ENCODE results near the gene NMT1. TPM values are rescaled to one million over a fixed set of nuclear protein-coding genes. Genes with fewer than 3 reads are reported as not detected.

The NMT1 gene
- total RNA-seq, 6 experiments from 2014 or later, result 50.8 to 76.7 (median 72.0) TPM

DNA sequence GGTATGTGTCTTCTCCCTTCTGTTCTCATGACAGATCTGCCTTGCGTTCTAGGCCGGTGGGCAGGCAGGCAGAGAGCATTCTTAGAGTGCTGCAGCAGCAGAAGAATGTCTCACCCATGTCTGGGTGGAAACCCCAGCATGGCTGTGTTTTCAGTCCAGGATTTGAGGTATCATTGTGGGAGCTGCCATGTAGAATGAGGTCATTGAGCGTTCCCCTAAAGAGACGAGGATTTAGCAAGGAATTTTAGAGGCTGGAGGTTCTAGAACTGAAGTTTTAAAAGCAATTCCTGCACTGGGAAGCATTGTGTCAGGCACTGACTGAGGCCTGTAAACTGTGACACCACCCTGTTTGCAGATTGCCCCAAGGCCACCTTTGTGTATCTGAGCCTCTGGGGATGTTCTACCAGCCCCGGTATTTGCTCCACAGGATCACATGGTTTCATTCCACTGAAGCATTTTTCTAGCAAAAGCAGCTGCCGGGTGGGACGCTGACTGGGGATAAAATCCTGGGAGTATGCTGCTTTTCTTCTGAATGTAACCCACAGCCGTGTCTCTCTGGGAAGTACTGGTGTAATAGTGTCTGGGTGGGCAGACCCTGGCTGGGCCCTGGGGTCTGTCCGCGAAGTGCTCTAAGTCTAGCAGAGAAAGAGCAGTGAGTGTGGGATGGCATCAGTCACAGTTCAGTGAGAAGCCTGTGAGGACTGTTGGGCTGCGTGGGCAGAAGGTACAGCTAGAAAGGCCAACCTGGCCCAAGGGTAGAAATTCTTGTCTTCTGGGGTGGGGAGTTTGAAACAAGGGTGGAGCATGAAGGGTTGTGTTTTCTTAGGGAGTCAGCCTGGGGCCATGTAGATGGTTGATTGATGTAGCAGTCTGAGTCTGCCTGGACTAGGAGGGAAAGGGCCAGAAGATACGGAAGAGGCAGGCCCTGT, 41.0 kb downstream of the NMT1 start:
- no peaks in the 10 kb centered on the region for H3K9me3 ChIP-seq
- TF ChIP-seq CTCF (IDR thresholded peaks at IDR 0.05) (no peak), POLR2A (IDR thresholded peaks at IDR 0.05) (no peak)
- no peak for DNase-seq
- H3K27ac ChIP-seq, result no peak overlapping the region
- H3K4me3 ChIP-seq, result no peak overlapping the region
- intact Hi-C loops (cut with DNase I), result loop anchor here (5.0 to 10.0 kb wide), 2 partner anchors 67 to 70 kb away; no protein-coding TSS in a partner anchor
- ATAC-seq, result no peak
- H3K27me3 ChIP-seq, result no peaks in the 10 kb centered on the region
- H3K4me1 ChIP-seq, result no peaks in the 10 kb centered on the region
- peaks cover 0 to 95% (median 53%) of the 10 kb centered on the region in 4 donors for H3K36me3 ChIP-seq
- 78% methylated on average over 7 of the region's 12 CpGs for WGBS (ENCODE audit: insufficient coverage, low coverage, low lambda C conversion rate, missing lambda C conversion rate)

DNA sequence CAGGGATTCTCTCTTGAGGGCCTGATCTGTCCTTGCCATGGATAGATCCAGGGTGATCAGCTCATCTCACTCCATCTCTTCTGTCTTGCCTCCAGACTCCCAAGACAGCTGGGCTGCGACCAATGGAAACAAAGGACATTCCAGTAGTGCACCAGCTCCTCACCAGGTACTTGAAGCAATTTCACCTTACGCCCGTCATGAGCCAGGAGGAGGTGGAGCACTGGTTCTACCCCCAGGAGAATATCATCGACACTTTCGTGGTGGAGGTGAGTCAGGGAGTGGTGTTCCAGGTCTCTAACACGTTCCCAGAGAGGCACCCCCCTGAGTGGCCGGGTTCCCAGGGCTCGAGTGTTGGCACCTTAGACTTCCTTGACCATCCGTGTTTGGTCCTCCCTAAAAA, 41.7 kb downstream of the NMT1 start:
- WGBS (ENCODE audit: insufficient coverage, low coverage, low lambda C conversion rate, missing lambda C conversion rate), result 91% methylated on average over 8 of the region's 9 CpGs
- Histone ChIP-seq H3K4me1 (no peaks in the 10 kb centered on the region), H3K27ac (no peak overlapping the region), H3K4me3 (no peak overlapping the region), H3K27me3 (no peaks in the 10 kb centered on the region), H3K36me3 (peaks cover 0 to 95% (median 51%) of the 10 kb centered on the region in 4 donors), H3K9me3 (no peaks in the 10 kb centered on the region)
- intact Hi-C loops (cut with DNase I), result loop anchor here (5.0 to 10.0 kb wide), 2 partner anchors 68 to 71 kb away; no protein-coding TSS in a partner anchor
- ATAC-seq (no peak), DNase-seq (no peak)
- no peak for TF ChIP-seq CTCF (IDR thresholded peaks at IDR 0.05)
- TF ChIP-seq POLR2A (IDR thresholded peaks at IDR 0.05), result no peak

GRCh38 chr17:45103269-45103795, 42.2 kb downstream of the NMT1 start:
- H3K27ac ChIP-seq, result no peak overlapping the region
- DNase-seq (no peak), ATAC-seq (no peak)
- H3K9me3 ChIP-seq, result no peaks in the 10 kb centered on the region
- TF ChIP-seq POLR2A (IDR thresholded peaks at IDR 0.05) (no peak), CTCF (IDR thresholded peaks at IDR 0.05) (no peak)
- peaks cover 0 to 94% (median 49%) of the 10 kb centered on the region in 4 donors for H3K36me3 ChIP-seq
- no peaks in the 10 kb centered on the region for H3K27me3 ChIP-seq
- intact Hi-C loops (cut with DNase I), result loop anchor here (5.0 to 10.0 kb wide), 2 partner anchors 69 to 71 kb away; no protein-coding TSS in a partner anchor
- H3K4me1 ChIP-seq, result no peaks in the 10 kb centered on the region
- 89% methylated on average over 6 of the region's 9 CpGs for WGBS (ENCODE audit: insufficient coverage, low coverage, low lambda C conversion rate, missing lambda C conversion rate)
- H3K4me3 ChIP-seq, result no peak overlapping the region

DNA sequence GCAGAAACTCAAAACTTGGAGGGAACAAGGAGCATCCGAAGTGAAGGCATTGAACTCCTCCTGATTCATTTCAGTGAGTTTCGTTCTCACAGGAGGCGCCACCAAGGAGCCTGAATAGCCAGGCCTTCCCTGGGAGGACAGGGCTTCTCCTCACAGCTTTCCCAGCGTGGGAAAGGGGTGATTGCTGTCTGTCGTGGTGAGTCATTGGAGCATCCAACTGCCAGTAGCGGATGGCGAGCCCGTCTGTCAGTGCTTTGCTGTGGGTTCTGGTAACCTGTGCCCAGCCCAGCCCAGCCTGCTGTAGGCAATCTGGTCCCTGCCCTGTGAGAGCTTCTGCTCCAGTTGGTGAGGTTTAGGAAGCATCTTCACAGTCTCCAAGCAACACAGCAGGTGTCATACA, 42.9 kb downstream of the NMT1 start:
- WGBS (ENCODE audit: insufficient coverage, low coverage, low lambda C conversion rate, missing lambda C conversion rate), result 71% methylated on average over 2 of the region's 8 CpGs
- no peaks in the 10 kb centered on the region for H3K9me3 ChIP-seq
- no peaks in the 10 kb centered on the region for H3K4me1 ChIP-seq
- H3K36me3 ChIP-seq, result peaks cover 0 to 89% (median 47%) of the 10 kb centered on the region in 4 donors
- H3K27me3 ChIP-seq, result no peaks in the 10 kb centered on the region
- no peak for DNase-seq
- TF ChIP-seq CTCF (IDR thresholded peaks at IDR 0.05), result no peak
- TF ChIP-seq POLR2A (IDR thresholded peaks at IDR 0.05), result no peak
- intact Hi-C loops (cut with DNase I), result loop anchor here (5.0 to 10.0 kb wide), 2 partner anchors 69 to 72 kb away; no protein-coding TSS in a partner anchor
- no peak for ATAC-seq
- H3K27ac ChIP-seq, result no peak overlapping the region
- no peak overlapping the region for H3K4me3 ChIP-seq

Measured in right lobe of liver (tissue), 6 donors.